Fibroblast of pulmonary artery (primary cell): ENCODE data around the gene PHF10.
"Not testable (repeated sequence)": the region's sequence is repeated elsewhere in the genome, so short reads cannot be mapped to it uniquely, and the experiment has no call there.

Experiments used
- DNase-seq: peaks from one replicate; pipeline ENCODE4 v3.0.0-alpha.2; 2010; ENCODE audit warnings: low read depth
- H3K4me3 ChIP-seq: replicated peaks from 2 replicates; pipeline ENCODE4 v1.5.1; 2011; ENCODE audit warnings: low read depth, mild to moderate bottlenecking, control low read depth, low read length, moderate library complexity
- TF ChIP-seq, protein P1 (sequence below): IDR thresholded peaks from 2 replicates; pipeline ENCODE4 v1.5.1; 2011; ENCODE audit warnings: mild to moderate bottlenecking, control low read depth, low read length, inconsistent platforms; ENCODE audit errors: missing control alignments

The PHF10 gene

DNA sequence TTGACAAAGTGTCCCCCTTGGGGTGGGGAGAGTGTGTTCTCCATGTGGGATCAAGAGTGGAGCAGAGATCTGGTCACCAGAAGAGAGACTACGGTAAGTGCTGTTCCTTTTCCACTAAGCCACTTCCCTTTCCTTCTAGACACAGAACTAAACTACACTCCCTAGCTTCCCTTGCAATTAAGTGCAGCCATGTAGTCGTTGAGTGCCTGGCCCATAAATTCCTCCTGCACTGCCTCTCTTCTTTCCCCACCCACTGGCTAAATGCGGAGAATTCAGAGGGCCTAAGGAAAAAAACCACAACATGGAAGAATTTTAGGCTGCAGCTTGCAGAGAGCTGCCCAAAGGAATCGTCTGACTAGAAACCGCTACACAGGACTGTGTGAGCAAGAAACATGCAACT lies 24.0 kb downstream of the PHF10 start:
- DNase-seq = no peak
- TF ChIP-seq, protein P1, sequence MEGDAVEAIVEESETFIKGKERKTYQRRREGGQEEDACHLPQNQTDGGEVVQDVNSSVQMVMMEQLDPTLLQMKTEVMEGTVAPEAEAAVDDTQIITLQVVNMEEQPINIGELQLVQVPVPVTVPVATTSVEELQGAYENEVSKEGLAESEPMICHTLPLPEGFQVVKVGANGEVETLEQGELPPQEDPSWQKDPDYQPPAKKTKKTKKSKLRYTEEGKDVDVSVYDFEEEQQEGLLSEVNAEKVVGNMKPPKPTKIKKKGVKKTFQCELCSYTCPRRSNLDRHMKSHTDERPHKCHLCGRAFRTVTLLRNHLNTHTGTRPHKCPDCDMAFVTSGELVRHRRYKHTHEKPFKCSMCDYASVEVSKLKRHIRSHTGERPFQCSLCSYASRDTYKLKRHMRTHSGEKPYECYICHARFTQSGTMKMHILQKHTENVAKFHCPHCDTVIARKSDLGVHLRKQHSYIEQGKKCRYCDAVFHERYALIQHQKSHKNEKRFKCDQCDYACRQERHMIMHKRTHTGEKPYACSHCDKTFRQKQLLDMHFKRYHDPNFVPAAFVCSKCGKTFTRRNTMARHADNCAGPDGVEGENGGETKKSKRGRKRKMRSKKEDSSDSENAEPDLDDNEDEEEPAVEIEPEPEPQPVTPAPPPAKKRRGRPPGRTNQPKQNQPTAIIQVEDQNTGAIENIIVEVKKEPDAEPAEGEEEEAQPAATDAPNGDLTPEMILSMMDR = no peak
- peak overlapping the region; percentile 90 for H3K4me3 ChIP-seq

DNA sequence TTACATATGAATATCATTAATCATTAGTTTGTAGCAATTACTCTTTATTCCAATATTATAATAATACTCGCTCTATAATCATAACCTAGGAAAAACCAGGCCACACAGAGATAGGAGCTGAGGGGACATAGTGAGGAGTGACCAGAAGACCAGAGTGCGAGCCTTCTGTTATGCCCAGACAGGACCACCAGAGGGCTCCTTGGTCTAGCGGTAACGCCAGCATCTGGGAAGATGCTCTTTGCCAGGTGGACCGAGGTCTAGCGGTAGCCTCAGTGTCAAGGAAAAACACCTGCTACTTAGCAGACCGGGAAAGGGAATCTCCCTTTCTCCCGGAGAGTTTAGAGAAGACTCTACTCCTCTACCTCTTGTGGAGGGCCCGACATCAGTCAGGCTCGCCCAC lies 27.2 kb downstream of the PHF10 start:
- not testable (repeated sequence) for H3K4me3 ChIP-seq
- TF ChIP-seq, protein P1 = peak; percentile 45
- DNase-seq = peak; percentile 16

- no peak overlapping the region for H3K4me3 ChIP-seq
- TF ChIP-seq, protein P1 = no peak
- no peak for DNase-seq
These were observed 29.2 kb downstream of the PHF10 start for GRCh38 chr6:169695131-169695530.

DNA sequence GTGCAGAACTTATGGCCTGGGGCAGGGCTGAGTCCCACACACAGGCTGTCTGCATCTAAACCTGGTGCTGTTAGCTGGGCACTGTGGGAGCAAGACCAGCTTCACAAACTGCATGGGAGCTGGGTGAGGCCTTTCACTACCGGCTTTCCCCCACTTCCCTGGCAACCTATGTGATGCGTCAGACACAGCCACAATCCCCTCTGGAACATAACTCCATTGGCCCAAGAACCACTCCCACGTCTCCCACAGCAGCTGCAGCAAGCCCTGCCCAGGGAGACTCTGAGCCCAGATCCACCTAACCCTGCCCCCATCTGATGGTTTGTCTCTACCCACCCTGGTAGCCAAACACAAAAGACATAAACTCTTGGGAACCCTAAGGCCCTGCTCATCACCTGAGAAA lies 31.8 kb downstream of the PHF10 start:
- H3K4me3 ChIP-seq = no peak overlapping the region
- DNase-seq = peak; percentile 31
- TF ChIP-seq, protein P1 = no peak

DNA sequence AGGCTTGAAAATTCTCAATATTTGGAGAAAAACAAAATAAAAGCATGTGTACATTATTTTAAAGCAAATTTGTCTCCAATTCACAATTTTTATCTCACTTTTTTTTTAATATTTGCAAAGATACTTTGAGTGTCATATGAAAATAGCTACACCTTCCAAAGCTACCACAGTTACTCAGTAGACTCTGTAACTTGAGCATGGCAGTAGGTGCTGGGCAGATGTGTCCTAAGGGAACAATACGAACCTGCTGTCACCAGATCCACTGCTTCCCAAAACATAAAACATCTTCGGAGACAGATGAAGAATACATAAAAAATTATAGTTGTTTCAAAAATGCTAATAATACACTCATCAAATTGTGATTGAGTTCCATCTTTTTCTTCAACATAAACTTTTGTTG lies 33.0 kb downstream of the PHF10 start:
- DNase-seq = no peak
- TF ChIP-seq, protein P1 = no peak
- H3K4me3 ChIP-seq = no peak overlapping the region

GRCh38 chr6:169689287-169689686 lies 35.0 kb downstream of the PHF10 start:
- peak; percentile 48 for DNase-seq
- H3K4me3 ChIP-seq = no peak overlapping the region
- TF ChIP-seq, protein P1 = no peak

- no peak for DNase-seq
- TF ChIP-seq, protein P1 = no peak
- H3K4me3 ChIP-seq = no peak overlapping the region
These were observed 38.4 kb downstream of the PHF10 start for GRCh38 chr6:169685860-169686259.
